HG02610 (cell line): ENCODE results near the gene AUP1.

ENCODE experiments used
- ATAC-seq: cut with Tn5 transposase; IDR thresholded peaks from one replicate; pipeline ENCODE4 v1.9.1; 2021; ENCODE audit warnings: mild to moderate bottlenecking, moderate library complexity; ENCODE audit not compliant: unreplicated experiment

The AUP1 gene

DNA sequence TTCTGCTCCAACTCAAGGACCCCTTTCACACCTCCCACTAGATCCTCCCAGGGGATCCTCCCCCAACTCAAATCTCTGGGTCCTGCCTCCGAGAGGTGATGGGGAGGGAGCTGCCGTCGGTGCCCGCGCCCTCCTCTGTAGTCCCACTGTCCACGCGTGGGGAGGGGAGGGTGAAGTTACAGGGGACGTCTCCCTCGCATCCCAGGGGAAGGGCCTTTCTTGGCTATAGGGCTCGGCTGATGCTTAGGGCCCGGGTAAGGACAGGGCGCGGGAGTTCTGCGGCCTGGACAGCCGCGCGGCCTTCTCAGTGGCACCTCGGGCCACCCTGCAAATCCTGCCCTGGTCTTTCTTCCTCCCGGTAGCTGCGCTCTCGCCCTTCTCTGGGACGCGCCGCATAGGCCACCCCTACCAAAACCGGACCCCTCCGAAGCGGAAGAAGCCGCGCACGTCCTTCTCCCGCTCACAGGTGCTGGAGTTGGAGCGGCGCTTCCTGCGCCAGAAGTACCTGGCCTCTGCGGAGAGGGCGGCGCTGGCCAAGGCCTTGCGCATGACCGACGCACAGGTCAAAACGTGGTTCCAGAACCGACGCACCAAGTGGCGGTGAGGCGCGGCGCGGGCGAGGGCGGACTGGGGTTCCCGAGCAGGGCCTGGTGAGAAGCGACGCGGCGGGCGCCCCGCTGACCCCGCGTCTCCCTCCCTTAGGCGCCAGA, 14.1 kb downstream of the AUP1 start:
- no peak for ATAC-seq

DNA sequence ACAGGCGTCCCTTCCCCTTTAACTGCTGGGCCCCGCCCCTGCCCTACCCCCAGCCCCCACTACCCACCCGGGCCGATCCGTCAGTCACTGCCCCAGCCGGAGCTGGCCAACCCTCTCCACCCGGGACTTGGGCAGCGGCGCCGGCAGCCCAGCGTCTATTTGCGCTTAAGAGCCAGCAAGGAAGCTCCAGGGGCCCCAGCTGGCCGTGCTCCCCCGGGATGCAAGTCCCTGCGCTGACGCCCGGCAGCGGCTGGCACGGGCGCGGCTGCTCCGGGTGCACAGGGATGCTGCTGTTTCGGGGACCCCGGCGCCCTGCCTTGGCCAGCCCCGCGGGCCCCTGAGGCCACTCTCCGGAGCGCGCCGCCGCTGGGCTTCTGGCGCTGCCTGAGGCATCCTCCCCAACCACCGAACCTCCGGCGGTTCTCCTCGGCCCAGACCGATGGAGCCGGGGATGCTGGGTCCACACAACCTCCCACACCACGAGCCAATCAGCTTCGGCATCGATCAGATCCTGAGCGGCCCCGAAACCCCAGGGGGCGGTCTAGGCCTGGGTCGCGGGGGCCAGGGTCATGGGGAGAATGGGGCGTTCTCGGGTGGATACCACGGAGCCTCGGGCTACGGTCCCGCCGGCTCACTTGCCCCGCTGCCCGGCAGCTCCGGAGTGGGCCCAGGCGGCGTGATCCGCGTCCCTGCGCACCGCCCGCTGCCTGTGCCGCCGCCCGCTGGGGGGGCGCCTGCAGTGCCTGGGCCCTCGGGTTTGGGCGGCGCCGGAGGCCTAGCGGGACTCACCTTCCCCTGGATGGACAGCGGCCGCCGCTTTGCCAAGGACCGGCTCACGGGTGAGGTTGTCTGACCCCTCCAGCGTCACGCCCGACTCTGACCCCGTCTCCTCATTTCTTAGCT, 14.9 kb downstream of the AUP1 start, which contains the start of gene TLX2:
TSS of gene TLX2 (plus strand) at position 83 of the 903 bp plus-strand sequence. CDS start at position 440, 357 bp downstream.
- ATAC-seq = no peak

DNA sequence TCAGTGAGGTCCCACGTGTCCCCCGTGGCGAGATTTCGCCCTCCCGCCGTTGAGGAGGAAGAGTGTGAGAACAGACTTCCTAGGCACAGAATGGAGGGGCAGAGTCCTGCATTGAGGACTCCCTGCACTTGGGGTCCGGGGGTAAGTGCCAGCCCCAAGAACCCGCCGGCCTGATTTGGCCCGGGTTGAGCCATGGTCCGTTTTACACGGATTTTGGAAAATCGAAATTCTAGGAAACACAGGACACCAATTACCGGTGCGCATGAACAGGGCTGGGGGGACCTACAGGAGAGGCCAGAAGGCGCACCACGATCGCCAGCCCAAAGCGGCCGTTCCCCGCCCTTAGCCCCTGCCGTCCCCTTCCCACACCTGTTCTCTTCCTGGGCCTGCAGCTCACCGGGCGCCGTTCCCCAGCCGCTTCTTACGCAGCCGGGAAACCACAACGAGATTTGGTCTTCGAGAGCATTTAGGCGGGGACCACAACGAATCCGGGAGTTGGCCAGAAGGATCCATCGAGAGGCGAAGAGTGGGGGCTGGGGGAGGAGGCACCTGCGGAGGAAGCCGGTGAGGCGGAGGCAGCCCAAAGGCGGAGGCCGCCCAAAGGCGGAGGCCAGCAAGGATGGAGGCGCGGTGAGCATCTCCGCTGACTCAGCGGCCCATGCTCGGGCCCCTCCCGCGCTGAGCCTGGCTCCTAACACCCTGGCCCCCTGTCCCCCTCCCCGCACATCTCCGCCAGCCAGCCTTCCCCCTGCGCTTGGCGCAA, 15.7 kb downstream of the AUP1 start:
- ATAC-seq = no peak

DNA sequence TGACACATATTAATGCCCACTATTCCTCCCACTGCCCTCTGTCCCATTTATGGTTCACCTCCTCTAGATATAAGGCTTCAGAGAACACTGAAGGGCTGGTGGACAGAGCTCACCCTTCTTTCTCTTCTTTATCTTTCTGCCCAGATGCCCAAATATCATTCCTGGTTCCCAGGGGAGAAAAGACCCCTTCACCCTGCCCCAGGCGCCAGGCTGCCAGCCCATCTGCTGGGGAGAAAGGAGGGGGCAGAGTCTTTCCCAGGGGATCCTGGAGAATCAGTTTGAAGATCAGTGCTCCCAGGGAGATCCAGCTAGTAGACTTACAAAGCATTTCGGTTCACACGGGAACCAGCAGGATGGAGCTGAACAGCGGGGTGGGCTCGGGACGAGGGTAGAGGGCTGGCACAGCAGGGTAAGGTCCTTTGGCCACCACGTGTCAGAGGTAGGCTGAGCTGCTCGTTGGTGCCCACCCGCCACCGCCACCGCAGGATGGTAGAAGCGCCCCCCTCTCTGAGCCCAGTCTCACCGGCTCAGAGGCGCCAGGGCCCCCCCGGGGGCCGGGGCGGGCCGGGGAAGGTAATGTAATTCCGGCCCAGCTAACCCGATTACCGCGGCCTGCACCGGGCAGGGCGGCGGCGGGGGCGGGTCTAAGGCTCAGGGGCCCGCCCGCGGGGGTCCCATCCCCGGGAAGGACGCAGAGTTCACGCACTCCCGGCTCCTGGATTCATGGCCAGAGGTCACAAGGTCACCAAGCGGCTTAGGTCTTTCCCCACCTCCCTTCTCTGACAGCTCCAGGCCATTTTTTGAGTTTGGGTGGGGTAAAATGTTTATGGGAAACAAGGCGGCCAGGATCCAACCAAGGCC, 16.5 kb downstream of the AUP1 start:
- ATAC-seq = no peak

- ATAC-seq = no peak
Observed at GRCh38 chr2:74511104-74511989, 18.2 kb downstream of the AUP1 start.

GRCh38 chr2:74510272-74510671, 19.2 kb downstream of the AUP1 start:
- ATAC-seq = no peak

GRCh38 chr2:74507926-74508520, 21.5 kb downstream of the AUP1 start:
- peak; percentile 3 for ATAC-seq

GRCh38 chr2:74507145-74507925, 22.2 kb downstream of the AUP1 start, which contains the start of gene PCGF1:
PCGF1 (minus strand) TSS chr2:74507695; CDS start chr2:74507668, 27 bp downstream.
- peak; percentile 88 for ATAC-seq

DNA sequence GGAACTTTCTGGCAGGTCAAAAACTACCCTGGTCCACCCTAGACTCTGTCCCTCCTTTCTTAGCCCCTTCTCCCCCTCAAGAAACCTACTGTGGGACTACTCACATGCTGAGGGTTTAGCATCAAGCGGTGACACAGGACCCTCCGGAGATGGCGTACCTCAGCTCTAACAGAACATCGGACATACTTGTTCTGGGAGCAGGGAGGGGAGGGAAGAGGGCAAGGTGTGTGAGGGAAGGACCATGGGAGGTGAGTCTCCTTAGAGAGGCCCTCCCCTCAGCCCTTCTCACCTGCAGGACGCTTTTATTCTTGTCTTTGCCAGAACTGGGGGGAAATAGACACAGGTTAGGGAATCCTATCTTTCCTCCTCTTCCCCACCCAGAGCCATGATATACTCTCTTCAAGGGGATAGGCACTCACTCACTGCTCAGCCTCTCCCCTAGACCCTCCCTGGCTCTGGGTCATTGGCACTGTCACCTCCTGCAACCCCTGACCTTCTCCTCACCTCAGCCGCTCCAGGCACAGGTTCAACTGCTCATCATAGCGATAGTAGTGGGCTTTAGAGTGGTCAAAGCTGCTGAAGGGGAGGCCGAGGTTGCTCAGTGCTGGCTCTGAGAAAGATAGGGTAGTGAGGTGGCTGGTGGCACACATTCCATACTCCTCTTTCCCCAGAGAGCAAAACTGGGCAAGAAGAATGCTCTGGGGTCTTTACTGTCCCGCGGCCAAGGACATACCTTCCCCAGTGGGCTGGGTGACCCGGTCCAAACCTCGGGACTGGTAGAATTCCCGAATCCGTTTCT, 23.9 kb downstream of the AUP1 start:
- no peak for ATAC-seq

GRCh38 chr2:74504591-74504990, 24.9 kb downstream of the AUP1 start:
- ATAC-seq = no peak

GRCh38 chr2:74503506-74504475, 25.7 kb downstream of the AUP1 start:
- ATAC-seq = no peak

GRCh38 chr2:74502720-74503505, 26.6 kb downstream of the AUP1 start:
- peak; percentile 40 for ATAC-seq

GRCh38 chr2:74502147-74502719, 27.3 kb downstream of the AUP1 start:
- ATAC-seq = no peak

DNA sequence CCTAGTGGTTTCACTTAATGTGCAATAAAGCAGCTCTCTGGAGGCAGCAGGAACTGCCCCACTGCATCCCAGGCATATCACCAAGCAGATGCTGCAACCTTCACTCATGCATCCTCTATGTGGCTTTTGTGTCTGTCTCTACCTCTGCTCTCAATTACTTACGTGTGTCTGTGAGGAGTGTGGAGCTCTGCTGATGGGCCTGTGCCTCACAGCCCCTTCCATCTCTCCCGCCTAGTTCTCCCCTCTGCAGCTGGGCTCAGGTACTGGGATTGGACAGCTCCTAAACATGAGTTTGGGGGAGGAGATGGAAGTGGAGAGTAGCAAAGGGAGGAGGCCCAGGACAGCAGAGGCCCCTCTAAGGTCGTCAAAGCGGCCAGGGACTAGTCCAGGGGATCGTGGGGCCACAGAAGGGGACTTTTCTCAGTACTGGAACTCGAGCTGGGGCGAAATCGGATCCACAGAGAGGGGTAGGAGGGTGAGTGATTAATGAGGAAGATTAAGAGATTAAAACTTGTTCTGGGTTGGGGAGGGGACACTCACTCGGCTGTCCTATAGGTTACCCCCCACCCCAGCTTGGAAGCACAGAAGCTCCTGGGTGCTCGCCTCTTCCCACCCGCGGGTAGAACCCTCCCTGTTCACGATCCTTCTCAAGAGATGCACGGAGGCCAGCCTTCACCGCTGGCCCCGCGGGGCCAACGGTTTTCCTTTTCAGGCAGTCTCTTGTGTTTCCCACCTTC, 28.0 kb downstream of the AUP1 start:
- no peak for ATAC-seq
